ENCODE results near the gene ZNF584.
A peak's percentile ranks its signal among the peaks of the same experiment; 100 is the strongest.
"Not testable (repeated sequence)": the region's sequence is repeated elsewhere in the genome, so short reads cannot be mapped to it uniquely, and the experiment has no call there.

The ZNF584 gene

GRCh38 chr19:58417071-58417470 is 8.6 kb downstream of the ZNF584 start:
- Histone ChIP-seq H3K9me3 (ENCODE audit: insufficient read depth, low read depth, low read length) (peaks cover 3% of the 10 kb centered on the region; the same call in 1 of the 2 replicates), H3K27ac (ENCODE audit: low read depth, low read length) (no peak overlapping the region), H3K4me1 (ENCODE audit: insufficient read depth, low read length) (no peaks in the 10 kb centered on the region), H3K36me3 (ENCODE audit: insufficient read depth, low read length) (peaks cover 17% of the 10 kb centered on the region), H3K9ac (ENCODE audit: low read depth, low read length) (no peak overlapping the region), H3K4me3 (ENCODE audit: low read length) (no peak overlapping the region), H3K27me3 (ENCODE audit: insufficient read depth, low read length) (no peaks in the 10 kb centered on the region)
- WGBS, result 94% methylated on average over 6 of the region's 7 CpGs

- Histone ChIP-seq H3K9me3 (ENCODE audit: insufficient read depth, low read depth, low read length) (peaks cover 58% of the 10 kb centered on the region), H3K9ac (ENCODE audit: low read depth, low read length) (no peak overlapping the region), H3K27ac (ENCODE audit: low read depth, low read length) (no peak overlapping the region), H3K4me3 (ENCODE audit: low read length) (no peak overlapping the region), H3K4me1 (ENCODE audit: insufficient read depth, low read length) (no peaks in the 10 kb centered on the region), H3K36me3 (ENCODE audit: insufficient read depth, low read length) (peaks cover 14% of the 10 kb centered on the region), H3K27me3 (ENCODE audit: insufficient read depth, low read length) (no peaks in the 10 kb centered on the region)
- WGBS, result 83% methylated on average over 1 of the region's 1 CpG
These were observed 20.2 kb downstream of the ZNF584 start for GRCh38 chr19:58428617-58429016.

GRCh38 chr19:58429745-58430144 is 21.3 kb downstream of the ZNF584 start:
- H3K27me3 ChIP-seq (ENCODE audit: insufficient read depth, low read length), result no peaks in the 10 kb centered on the region
- H3K4me1 ChIP-seq (ENCODE audit: insufficient read depth, low read length), result no peaks in the 10 kb centered on the region
- H3K4me3 ChIP-seq (ENCODE audit: low read length), result no peak overlapping the region
- H3K36me3 ChIP-seq (ENCODE audit: insufficient read depth, low read length), result peaks cover 26% of the 10 kb centered on the region
- H3K9me3 ChIP-seq (ENCODE audit: insufficient read depth, low read depth, low read length), result peaks cover 70% of the 10 kb centered on the region
- H3K9ac ChIP-seq (ENCODE audit: low read depth, low read length), result no peak overlapping the region
- no peak overlapping the region for H3K27ac ChIP-seq (ENCODE audit: low read depth, low read length)

- 100% methylated on average over 2 of the region's 2 CpGs for WGBS
- H3K9ac ChIP-seq (ENCODE audit: low read depth, low read length), result no peak overlapping the region
- H3K4me1 ChIP-seq (ENCODE audit: insufficient read depth, low read length), result no peaks in the 10 kb centered on the region
- H3K27me3 ChIP-seq (ENCODE audit: insufficient read depth, low read length), result no peaks in the 10 kb centered on the region
- H3K36me3 ChIP-seq (ENCODE audit: insufficient read depth, low read length), result peaks cover 49% of the 10 kb centered on the region
- no peak overlapping the region for H3K27ac ChIP-seq (ENCODE audit: low read depth, low read length)
- 0 out of 2 replicates have a peak overlapping the region, but pooled peaks have one; percentile 15 for H3K4me3 ChIP-seq (ENCODE audit: low read length)
- H3K9me3 ChIP-seq (ENCODE audit: insufficient read depth, low read depth, low read length), result peaks cover 81% of the 10 kb centered on the region
These were observed 25.8 kb downstream of the ZNF584 start for GRCh38 chr19:58434217-58434616.

GRCh38 chr19:58439576-58440554 is 31.4 kb downstream of the ZNF584 start, which contains the start of gene ZNF132:
ZNF132 (minus strand) TSS chr19:58440153; CDS start chr19:58439821, 332 bp downstream.
- 9% methylated on average over 59 of the region's 59 CpGs for WGBS
- H3K4me1 ChIP-seq (ENCODE audit: insufficient read depth, low read length), result no peaks in the 10 kb centered on the region
- H3K9ac ChIP-seq (ENCODE audit: low read depth, low read length), result 0 out of 2 replicates have a peak within 1 kb of the TSS, but pooled peaks have one; percentile 25
- H3K4me3 ChIP-seq (ENCODE audit: low read length), result peak within 1 kb of the TSS; percentile 71
- peaks cover 22% of the 10 kb centered on the region for H3K36me3 ChIP-seq (ENCODE audit: insufficient read depth, low read length)
- peaks cover 15% of the 10 kb centered on the region; the same call in 1 of the 2 replicates for H3K27me3 ChIP-seq (ENCODE audit: insufficient read depth, low read length)
- H3K9me3 ChIP-seq (ENCODE audit: insufficient read depth, low read depth, low read length), result peaks cover 38% of the 10 kb centered on the region
- peak within 1 kb of the TSS; percentile 28; the same call in 1 of the 2 replicates for H3K27ac ChIP-seq (ENCODE audit: low read depth, low read length)

GRCh38 chr19:58440556-58440955 is 32.1 kb downstream of the ZNF584 start:
- 49% methylated on average over 31 of the region's 31 CpGs for WGBS
- H3K27me3 ChIP-seq (ENCODE audit: insufficient read depth, low read length), result peaks cover 19% of the 10 kb centered on the region; the same call in 1 of the 2 replicates
- no peaks in the 10 kb centered on the region for H3K4me1 ChIP-seq (ENCODE audit: insufficient read depth, low read length)
- H3K9me3 ChIP-seq (ENCODE audit: insufficient read depth, low read depth, low read length), result peaks cover 31% of the 10 kb centered on the region
- no peak overlapping the region; the same call in 1 of the 2 replicates for H3K27ac ChIP-seq (ENCODE audit: low read depth, low read length)
- H3K9ac ChIP-seq (ENCODE audit: low read depth, low read length), result no peak overlapping the region
- H3K36me3 ChIP-seq (ENCODE audit: insufficient read depth, low read length), result peaks cover 15% of the 10 kb centered on the region
- H3K4me3 ChIP-seq (ENCODE audit: low read length), result peak overlapping the region; percentile 71

- WGBS, result 84% methylated on average over 7 of the region's 7 CpGs
- H3K4me1 ChIP-seq (ENCODE audit: insufficient read depth, low read length); H3K27ac ChIP-seq (ENCODE audit: low read depth, low read length); H3K4me3 ChIP-seq (ENCODE audit: low read length); H3K36me3 ChIP-seq (ENCODE audit: insufficient read depth, low read length); H3K9ac ChIP-seq (ENCODE audit: low read depth, low read length): not testable (repeated sequence)
- Histone ChIP-seq H3K9me3 (ENCODE audit: insufficient read depth, low read depth, low read length) (peaks cover 25% of the 10 kb centered on the region), H3K27me3 (ENCODE audit: insufficient read depth, low read length) (peaks cover 21% of the 10 kb centered on the region; the same call in 1 of the 2 replicates)
These were observed 34.5 kb downstream of the ZNF584 start for GRCh38 chr19:58442986-58443385.

- 79% methylated on average over 3 of the region's 3 CpGs for WGBS
- H3K36me3 ChIP-seq (ENCODE audit: insufficient read depth, low read length); H3K9ac ChIP-seq (ENCODE audit: low read depth, low read length); H3K27ac ChIP-seq (ENCODE audit: low read depth, low read length); H3K4me1 ChIP-seq (ENCODE audit: insufficient read depth, low read length); H3K4me3 ChIP-seq (ENCODE audit: low read length): not testable (repeated sequence)
- H3K27me3 ChIP-seq (ENCODE audit: insufficient read depth, low read length), result peaks cover 45% of the 10 kb centered on the region
- peaks cover 20% of the 10 kb centered on the region for H3K9me3 ChIP-seq (ENCODE audit: insufficient read depth, low read depth, low read length)
These were observed 40.4 kb downstream of the ZNF584 start for GRCh38 chr19:58448860-58449259.

- H3K27ac ChIP-seq (ENCODE audit: low read depth, low read length); H3K4me1 ChIP-seq (ENCODE audit: insufficient read depth, low read length); H3K9ac ChIP-seq (ENCODE audit: low read depth, low read length); H3K4me3 ChIP-seq (ENCODE audit: low read length); H3K36me3 ChIP-seq (ENCODE audit: insufficient read depth, low read length): not testable (repeated sequence)
- Histone ChIP-seq H3K27me3 (ENCODE audit: insufficient read depth, low read length) (peaks cover 37% of the 10 kb centered on the region), H3K9me3 (ENCODE audit: insufficient read depth, low read depth, low read length) (peaks cover 20% of the 10 kb centered on the region)
- 57% methylated on average over 5 of the region's 5 CpGs for WGBS
These were observed 41.5 kb downstream of the ZNF584 start for GRCh38 chr19:58449980-58450379.

GRCh38 chr19:58450856-58451357 is 42.5 kb downstream of the ZNF584 start:
- Histone ChIP-seq H3K27ac (ENCODE audit: low read depth, low read length) (no peak overlapping the region), H3K9ac (ENCODE audit: low read depth, low read length) (no peak overlapping the region), H3K36me3 (ENCODE audit: insufficient read depth, low read length) (no peaks in the 10 kb centered on the region), H3K9me3 (ENCODE audit: insufficient read depth, low read depth, low read length) (peaks cover 20% of the 10 kb centered on the region), H3K4me1 (ENCODE audit: insufficient read depth, low read length) (no peaks in the 10 kb centered on the region), H3K27me3 (ENCODE audit: insufficient read depth, low read length) (peaks cover 33% of the 10 kb centered on the region), H3K4me3 (ENCODE audit: low read length) (peak overlapping the region; percentile 63)
- 18% methylated on average over 11 of the region's 11 CpGs for WGBS

Measured in HUES64 (cell line).